RWPE1 (cell line): ENCODE data around the gene CUX1.
A peak's percentile ranks its signal among the peaks of the same experiment; 100 is the strongest.

ENCODE experiments used
- CTCF ChIA-PET: fragments of 350-600 bp; sonication (Branson Sonifier 250); formaldehyde crosslinking; extraction: SDS; loops from one replicate; lab custom pipeline; 2021; lab: Yijun Ruan, JAX
- POLR2A ChIA-PET: fragments of 400-600 bp; formaldehyde crosslinking; extraction: SDS; loops from one replicate; lab custom pipeline; 2020; ENCODE audit warnings: antibody characterized with exemption; ENCODE audit not compliant: low non-redundant PET; lab: Yijun Ruan, JAX
- DNase-seq: peaks from one replicate; pipeline ENCODE4 v3.0.0; 2012; ENCODE audit warnings: low spot score
- H3K27ac ChIP-seq: fragments of 450-650 bp; 2 replicates; pipeline ENCODE4 v1.5.1; 2017
- TF ChIP-seq, protein P1 (sequence below): fragments of 450-650 bp; conservative IDR thresholded peaks from 2 replicates; pipeline ENCODE4 v1.5.1; 2017; ENCODE audit warnings: low read depth, mild to moderate bottlenecking

Gene CUX1

DNA sequence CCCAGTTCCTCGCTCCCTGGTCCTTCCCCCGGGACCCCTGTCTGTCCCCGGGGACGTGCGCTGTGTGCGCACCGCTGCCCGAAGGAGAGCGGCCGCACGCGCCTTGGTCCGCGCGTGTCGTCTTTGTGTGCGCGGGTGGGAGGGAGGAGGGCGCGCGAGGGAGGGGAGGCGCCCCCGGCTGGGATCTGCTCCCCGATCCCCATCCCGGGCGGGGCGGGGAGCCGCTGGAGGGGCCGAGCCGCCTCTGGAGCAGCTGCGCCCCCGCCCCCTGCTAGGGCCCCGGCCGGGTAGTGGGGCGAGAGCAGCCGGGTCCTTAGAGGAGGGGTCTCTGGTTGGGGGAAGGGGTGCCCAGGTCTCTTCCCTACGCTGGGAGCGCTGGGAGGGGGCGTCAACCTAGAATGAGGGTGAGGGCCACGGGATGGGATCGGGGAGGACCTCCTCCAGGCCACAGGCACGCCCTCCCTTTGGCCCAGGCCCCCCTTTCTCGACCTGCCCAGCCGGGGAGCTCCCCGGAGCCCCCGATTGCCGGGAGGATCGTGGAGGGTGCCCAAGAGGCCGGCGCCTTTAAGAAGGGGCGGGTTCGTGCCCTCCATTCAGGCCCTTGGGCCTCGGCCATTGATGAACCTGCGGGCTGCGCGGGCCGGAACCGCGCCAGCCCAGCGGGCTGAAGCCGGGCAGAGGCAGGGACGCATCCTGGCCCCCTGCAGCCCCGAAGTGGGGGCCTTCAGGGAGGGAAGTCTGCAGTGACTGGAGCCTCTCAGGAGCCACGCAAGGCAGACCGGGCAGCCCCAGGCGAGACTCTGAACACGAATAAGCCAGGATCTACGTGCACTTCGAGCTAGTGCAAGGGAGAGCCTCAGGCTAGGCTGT is 469.9 kb downstream of the CUX1 start:
- TF ChIP-seq, protein P1, sequence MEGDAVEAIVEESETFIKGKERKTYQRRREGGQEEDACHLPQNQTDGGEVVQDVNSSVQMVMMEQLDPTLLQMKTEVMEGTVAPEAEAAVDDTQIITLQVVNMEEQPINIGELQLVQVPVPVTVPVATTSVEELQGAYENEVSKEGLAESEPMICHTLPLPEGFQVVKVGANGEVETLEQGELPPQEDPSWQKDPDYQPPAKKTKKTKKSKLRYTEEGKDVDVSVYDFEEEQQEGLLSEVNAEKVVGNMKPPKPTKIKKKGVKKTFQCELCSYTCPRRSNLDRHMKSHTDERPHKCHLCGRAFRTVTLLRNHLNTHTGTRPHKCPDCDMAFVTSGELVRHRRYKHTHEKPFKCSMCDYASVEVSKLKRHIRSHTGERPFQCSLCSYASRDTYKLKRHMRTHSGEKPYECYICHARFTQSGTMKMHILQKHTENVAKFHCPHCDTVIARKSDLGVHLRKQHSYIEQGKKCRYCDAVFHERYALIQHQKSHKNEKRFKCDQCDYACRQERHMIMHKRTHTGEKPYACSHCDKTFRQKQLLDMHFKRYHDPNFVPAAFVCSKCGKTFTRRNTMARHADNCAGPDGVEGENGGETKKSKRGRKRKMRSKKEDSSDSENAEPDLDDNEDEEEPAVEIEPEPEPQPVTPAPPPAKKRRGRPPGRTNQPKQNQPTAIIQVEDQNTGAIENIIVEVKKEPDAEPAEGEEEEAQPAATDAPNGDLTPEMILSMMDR: no peak
- ChIA-PET CTCF (interaction anchor here (0.6 to 1.5 kb wide), 4 partner anchors 8 to 106 kb away, joined by 3 to 7 read pairs (median 5); no protein-coding TSS in a partner anchor), POLR2A (no interaction called here)
- H3K27ac ChIP-seq: peak overlapping the region; percentile 65
- no peak for DNase-seq

DNA sequence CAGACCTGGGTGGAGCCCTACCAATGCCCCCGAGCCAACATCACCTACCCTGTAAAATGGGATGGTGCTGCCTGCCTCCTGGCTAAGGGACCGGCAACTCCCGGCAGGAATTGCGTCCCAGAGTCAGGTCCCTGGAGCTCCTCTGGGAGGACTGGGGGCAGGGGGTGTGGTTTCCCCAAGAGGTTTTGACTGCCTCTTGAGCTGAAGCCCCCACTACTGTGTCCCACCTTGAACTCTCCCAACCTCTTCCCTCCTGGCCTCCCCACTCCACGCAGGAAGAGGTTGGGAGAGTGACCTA is 470.5 kb downstream of the CUX1 start:
- DNase-seq: no peak
- TF ChIP-seq, protein P1: no peak
- H3K27ac ChIP-seq: peak overlapping the region; percentile 65
- ChIA-PET POLR2A (no interaction called here), CTCF (interaction anchor here (0.5 to 1.5 kb wide), 5 partner anchors 8 to 106 kb away, joined by 3 to 7 read pairs (median 4); no protein-coding TSS in a partner anchor)

DNA sequence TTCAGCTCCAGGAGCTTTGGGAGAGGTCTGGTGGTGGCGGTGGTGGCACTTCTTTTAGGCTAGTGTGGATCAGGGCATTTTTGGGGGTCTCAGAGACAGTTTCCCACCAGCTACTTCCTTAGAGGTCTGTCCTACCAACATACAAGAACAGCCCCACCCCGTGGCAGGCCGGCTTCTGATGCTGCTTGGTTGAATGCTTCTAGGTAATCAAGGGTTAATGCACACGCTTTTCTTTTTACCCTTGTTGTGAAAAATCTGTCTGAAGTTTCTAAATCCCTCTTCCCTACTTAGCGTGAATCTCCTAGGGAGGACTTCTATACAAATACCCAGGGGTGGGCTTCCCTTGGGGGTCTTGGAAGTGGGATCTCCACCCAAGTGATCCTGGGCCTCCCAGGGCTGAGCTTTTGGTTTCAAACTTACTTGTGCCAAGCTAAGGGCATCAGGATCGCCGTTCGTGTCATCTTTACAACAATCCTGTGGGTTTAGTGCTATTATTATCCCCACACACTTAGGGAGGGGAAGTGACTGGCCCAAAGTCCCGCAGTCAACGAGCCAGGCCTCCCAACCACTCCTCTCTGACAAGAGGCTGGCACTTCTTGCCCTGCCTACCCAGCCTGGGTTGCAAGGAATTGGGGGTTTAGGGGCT is 471.0 kb downstream of the CUX1 start:
- POLR2A ChIA-PET: no interaction called here
- peak overlapping the region; percentile 65 for H3K27ac ChIP-seq
- CTCF ChIA-PET: interaction anchor here (0.5 to 1.5 kb wide), 4 partner anchors 9 to 105 kb away, joined by 3 to 7 read pairs (median 4); no protein-coding TSS in a partner anchor
- DNase-seq: no peak
- TF ChIP-seq, protein P1: no peak

DNA sequence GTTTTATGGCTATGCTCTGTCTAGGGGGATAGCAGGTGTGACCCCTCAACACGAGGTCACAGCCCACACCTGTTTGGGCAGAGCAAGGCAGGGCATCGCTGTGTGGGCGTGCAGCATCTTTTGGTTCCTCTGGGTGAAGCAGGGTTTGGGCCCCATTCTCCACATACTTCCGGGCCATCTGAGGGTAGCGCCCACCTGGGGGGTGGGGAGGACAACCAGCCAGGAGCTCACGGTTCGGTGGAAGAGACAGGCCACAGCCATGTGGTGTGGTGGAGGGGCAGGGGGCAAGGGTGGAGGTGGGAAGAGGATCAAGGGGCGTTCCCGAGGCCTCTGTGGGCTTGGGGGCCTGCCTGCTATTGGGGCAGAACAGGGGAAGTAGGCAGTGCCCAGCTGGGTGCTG is 471.6 kb downstream of the CUX1 start:
- no peak overlapping the region; the same call in 1 of the 2 replicates for H3K27ac ChIP-seq
- TF ChIP-seq, protein P1: no peak
- no peak for DNase-seq
- ChIA-PET CTCF (interaction anchor here (1.0 to 1.2 kb wide), 3 partner anchors 9 to 18 kb away, joined by 3 read pairs; no protein-coding TSS in a partner anchor), POLR2A (no interaction called here)

DNA sequence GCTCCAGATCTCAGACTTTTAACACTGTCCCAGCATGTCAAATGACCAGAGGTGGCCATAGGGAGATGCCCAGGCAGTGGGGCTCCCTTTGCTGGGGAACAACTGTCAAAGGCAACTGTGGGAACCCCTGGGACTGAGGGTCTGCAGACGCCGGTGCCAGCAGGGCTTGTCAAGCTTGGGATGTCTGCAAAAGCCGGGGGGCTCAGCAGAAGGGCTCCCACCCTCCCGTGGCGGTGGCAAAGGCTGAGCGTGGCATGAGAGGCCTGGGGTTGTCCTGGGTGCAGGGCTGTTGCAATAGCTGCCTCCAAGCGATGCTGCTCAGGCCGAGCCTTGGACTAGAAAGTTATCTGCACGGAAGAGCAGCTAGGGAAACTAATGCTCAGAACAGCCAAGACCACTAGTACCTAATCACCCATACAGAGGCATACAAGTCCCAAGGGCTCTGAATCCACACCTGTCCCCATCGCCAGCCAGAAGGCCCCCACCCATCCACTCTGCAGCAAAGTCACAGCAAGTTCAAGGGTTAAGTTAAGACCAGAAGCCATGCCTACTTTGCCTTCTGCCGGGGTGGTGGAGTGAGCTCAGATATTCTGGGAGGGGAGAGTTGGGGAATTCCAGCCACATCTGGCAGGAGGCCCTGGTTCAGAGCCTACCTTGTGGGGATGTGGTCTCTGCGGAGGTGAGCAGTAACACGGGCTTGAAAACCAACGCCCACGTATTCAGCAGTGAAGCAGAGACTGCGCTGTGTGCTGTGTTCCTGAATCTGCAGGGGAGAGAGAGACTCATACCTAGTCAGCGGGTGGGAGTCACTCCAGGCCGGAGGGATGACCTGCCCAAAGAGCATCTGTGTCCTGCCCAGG is 473.9 kb downstream of the CUX1 start:
- TF ChIP-seq, protein P1: no peak
- ChIA-PET POLR2A (no interaction called here), CTCF (no interaction called here)
- H3K27ac ChIP-seq: no peak overlapping the region
- DNase-seq: no peak

DNA sequence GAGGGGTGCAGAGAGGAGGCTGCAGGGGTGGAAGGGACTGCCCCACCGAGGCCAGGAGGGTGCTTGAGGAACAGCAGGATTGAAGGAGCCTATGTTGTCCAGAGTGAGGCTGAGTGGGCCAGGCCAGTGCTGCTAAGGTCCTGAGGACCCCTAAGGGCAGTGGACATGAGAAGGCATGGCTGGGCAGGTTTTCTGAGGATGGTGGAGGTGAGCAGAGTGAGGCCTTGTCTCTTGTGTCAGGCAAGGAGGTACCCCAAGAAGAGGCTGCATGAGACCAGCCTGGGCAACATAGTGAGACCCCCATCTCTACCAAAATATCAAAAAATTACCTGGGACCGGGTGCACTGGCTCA is 474.5 kb downstream of the CUX1 start:
- H3K27ac ChIP-seq: no peak overlapping the region
- TF ChIP-seq, protein P1: no peak
- DNase-seq: no peak
- POLR2A ChIA-PET: no interaction called here
- CTCF ChIA-PET: no interaction called here
